NK-92 treated with Interleukin-12 subunit alpha and Interleukin-12 subunit beta, amount 100 ng/mL, for 24 hours (cell line): ENCODE data around the gene ATP5F1B.

ENCODE experiments used
- DNase-seq: peaks from one replicate; lab custom pipeline; 2025; lab: John Stamatoyannopoulos, UW

The ATP5F1B gene

GRCh38 chr12:56645201-56645716, 525 bp downstream of the ATP5F1B start:
- DNase-seq, result no peak

- DNase-seq, result no peak
Observed at GRCh38 chr12:56644654-56645053, 1.1 kb downstream of the ATP5F1B start.

- DNase-seq, result no peak
Observed at GRCh38 chr12:56641219-56641618, 4.6 kb downstream of the ATP5F1B start.

- no peak for DNase-seq
Observed at GRCh38 chr12:56637621-56638020, 8.2 kb downstream of the ATP5F1B start.

GRCh38 chr12:56636675-56637540, 8.9 kb downstream of the ATP5F1B start:
- DNase-seq, result no peak

GRCh38 chr12:56635806-56636674, 9.7 kb downstream of the ATP5F1B start:
- DNase-seq, result peak; percentile 9

- no peak for DNase-seq
Observed at GRCh38 chr12:56634837-56635791, 10.7 kb downstream of the ATP5F1B start.

- DNase-seq, result no peak
Observed at GRCh38 chr12:56634242-56634836, 11.4 kb downstream of the ATP5F1B start.

GRCh38 chr12:56633468-56634241, 12.1 kb downstream of the ATP5F1B start:
- no peak for DNase-seq

GRCh38 chr12:56632701-56633467, 12.9 kb downstream of the ATP5F1B start:
- no peak for DNase-seq

- peak; percentile 23 for DNase-seq
Observed at GRCh38 chr12:56631790-56632700, 13.7 kb downstream of the ATP5F1B start.

- DNase-seq, result peak; percentile 78
Observed at GRCh38 chr12:56630180-56630632, 15.6 kb downstream of the ATP5F1B start, which contains the start of gene BAZ2A. Gene BAZ2A, minus strand, starts transcription at chr12:56630326. Its CDS starts 12,796 bp downstream, at chr12:56617530.

GRCh38 chr12:56629459-56630179, 16.2 kb downstream of the ATP5F1B start:
- DNase-seq, result no peak

GRCh38 chr12:56628671-56629458, 16.9 kb downstream of the ATP5F1B start:
- DNase-seq, result peak; percentile 46

- DNase-seq, result no peak
Observed at GRCh38 chr12:56626701-56627100, 19.1 kb downstream of the ATP5F1B start.

GRCh38 chr12:56622535-56622934, 23.2 kb downstream of the ATP5F1B start:
- no peak for DNase-seq

- DNase-seq, result no peak
Observed at GRCh38 chr12:56616925-56617324, 28.9 kb downstream of the ATP5F1B start.
